CD4-positive, CD25-positive, alpha-beta regulatory T cell (primary cell): ENCODE data around the gene RAMP1. TPM values are rescaled to one million over a fixed set of nuclear protein-coding genes. Genes with fewer than 3 reads are reported as not detected.

ENCODE experiments used
- ATAC-seq, 2 donors: fragments of 150-1000 bp; cut with Tn5 transposase; one replicate each; pipeline ENCODE4 v1.10.0; 2021; ENCODE audit warnings: low read depth in 2 of 2, moderate number of reproducible peaks in 2 of 2, moderate library complexity in 1 of 2
- DNase-seq, 3 donors: peaks; one replicate each; pipeline versions ENCODE4 v3.0.0 to v3.0.0-alpha.2; 2012 to 2022; ENCODE audit warnings: mixed read lengths in 1 of 3
- H3K27ac ChIP-seq: one replicate; pipeline ENCODE4 v1.7.0; 2013; ENCODE audit warnings: mild to moderate bottlenecking, low read length; ENCODE audit not compliant: insufficient read depth, poor library complexity, severe bottlenecking
- H3K27me3 ChIP-seq: one replicate; pipeline ENCODE4 v1.7.0; 2013; ENCODE audit warnings: low read length; ENCODE audit not compliant: control insufficient read depth, insufficient read depth
- H3K36me3 ChIP-seq: one replicate; pipeline ENCODE4 v1.7.0; 2013; ENCODE audit warnings: mild to moderate bottlenecking, low read length, moderate library complexity; ENCODE audit not compliant: control insufficient read depth, insufficient read depth
- H3K4me1 ChIP-seq: 2 replicates; pipeline ENCODE4 v1.7.0; 2013; ENCODE audit warnings: mild to moderate bottlenecking, low read length; ENCODE audit not compliant: insufficient read depth, control insufficient read depth, poor library complexity, severe bottlenecking
- H3K4me3 ChIP-seq: one replicate; pipeline ENCODE4 v1.7.0; 2013; ENCODE audit warnings: low read depth, mild to moderate bottlenecking, low read length, moderate library complexity
- H3K9me3 ChIP-seq, 2 experiments: 1 replicate in 1 of 2; 2 replicates in 1 of 2; pipeline ENCODE4 v1.7.0; 2013; ENCODE audit warnings: low read length in 2 of 2, mild to moderate bottlenecking in 1 of 2, moderate library complexity in 1 of 2; ENCODE audit not compliant: control insufficient read depth in 2 of 2
- H3K27ac Mint-ChIP-seq, 3 donors: one replicate each; pipeline ENCODE4 v1.8.0; 2020 to 2022; ENCODE audit warnings: mild to moderate bottlenecking in 3 of 3, mixed read lengths in 3 of 3, moderate library complexity in 2 of 3
- H3K27me3 Mint-ChIP-seq: one replicate; pipeline ENCODE4 v1.8.0; 2022; ENCODE audit warnings: mild to moderate bottlenecking, mixed read lengths
- H3K36me3 Mint-ChIP-seq: one replicate; pipeline ENCODE4 v1.8.0; 2020; ENCODE audit warnings: mixed read lengths
- H3K4me1 Mint-ChIP-seq, 4 donors: one replicate each; pipeline ENCODE4 v1.8.0; 2020 to 2022; ENCODE audit warnings: mixed read lengths in 4 of 4, mild to moderate bottlenecking in 1 of 4
- H3K4me3 Mint-ChIP-seq, 4 donors: one replicate each; pipeline ENCODE4 v1.8.0; 2020 to 2022; ENCODE audit warnings: mild to moderate bottlenecking in 4 of 4, mixed read lengths in 4 of 4, moderate library complexity in 3 of 4
- H3K9me3 Mint-ChIP-seq, 7 donors: one replicate each; pipeline ENCODE4 v1.8.0; 2020 to 2022; ENCODE audit warnings: mixed read lengths in 7 of 7, mild to moderate bottlenecking in 3 of 7, moderate library complexity in 2 of 7
- polyA plus RNA-seq, 4 donors: library from polyadenylated mRNA; unstranded; fragments of 300-500 nt; fragmentation: Illumina TruSeq; gene quantifications; one replicate each; pipeline ENCODE4 v1.2.3, GENCODE V29; 2021
- total RNA-seq: library from RNA; stranded (reverse); gene quantifications from one replicate; pipeline ENCODE4 v1.2.3, GENCODE V29; 2022

The RAMP1 gene
- total and polyA plus RNA-seq, 5 donors from 2014 or later = 0.22 TPM; not detected in 4

- H3K27ac Mint-ChIP-seq = no peak overlapping the region
- H3K27ac ChIP-seq = no peak overlapping the region
- no peaks in the 10 kb centered on the region for H3K9me3 Mint-ChIP-seq
- DNase-seq = no peak
- no peaks in the 10 kb centered on the region for H3K4me1 Mint-ChIP-seq
- no peaks in the 10 kb centered on the region for H3K27me3 ChIP-seq
- no peaks in the 10 kb centered on the region for H3K4me1 ChIP-seq
- no peak for ATAC-seq
- no peak overlapping the region for H3K4me3 ChIP-seq
- H3K36me3 ChIP-seq = no peaks in the 10 kb centered on the region
- H3K4me3 Mint-ChIP-seq = no peak overlapping the region
- no peaks in the 10 kb centered on the region for H3K36me3 Mint-ChIP-seq
- no peaks in the 10 kb centered on the region for H3K9me3 ChIP-seq
- peaks cover 4% of the 10 kb centered on the region for H3K27me3 Mint-ChIP-seq
These were observed 20.7 kb downstream of the RAMP1 start for GRCh38 chr2:237879991-237880560.

DNA sequence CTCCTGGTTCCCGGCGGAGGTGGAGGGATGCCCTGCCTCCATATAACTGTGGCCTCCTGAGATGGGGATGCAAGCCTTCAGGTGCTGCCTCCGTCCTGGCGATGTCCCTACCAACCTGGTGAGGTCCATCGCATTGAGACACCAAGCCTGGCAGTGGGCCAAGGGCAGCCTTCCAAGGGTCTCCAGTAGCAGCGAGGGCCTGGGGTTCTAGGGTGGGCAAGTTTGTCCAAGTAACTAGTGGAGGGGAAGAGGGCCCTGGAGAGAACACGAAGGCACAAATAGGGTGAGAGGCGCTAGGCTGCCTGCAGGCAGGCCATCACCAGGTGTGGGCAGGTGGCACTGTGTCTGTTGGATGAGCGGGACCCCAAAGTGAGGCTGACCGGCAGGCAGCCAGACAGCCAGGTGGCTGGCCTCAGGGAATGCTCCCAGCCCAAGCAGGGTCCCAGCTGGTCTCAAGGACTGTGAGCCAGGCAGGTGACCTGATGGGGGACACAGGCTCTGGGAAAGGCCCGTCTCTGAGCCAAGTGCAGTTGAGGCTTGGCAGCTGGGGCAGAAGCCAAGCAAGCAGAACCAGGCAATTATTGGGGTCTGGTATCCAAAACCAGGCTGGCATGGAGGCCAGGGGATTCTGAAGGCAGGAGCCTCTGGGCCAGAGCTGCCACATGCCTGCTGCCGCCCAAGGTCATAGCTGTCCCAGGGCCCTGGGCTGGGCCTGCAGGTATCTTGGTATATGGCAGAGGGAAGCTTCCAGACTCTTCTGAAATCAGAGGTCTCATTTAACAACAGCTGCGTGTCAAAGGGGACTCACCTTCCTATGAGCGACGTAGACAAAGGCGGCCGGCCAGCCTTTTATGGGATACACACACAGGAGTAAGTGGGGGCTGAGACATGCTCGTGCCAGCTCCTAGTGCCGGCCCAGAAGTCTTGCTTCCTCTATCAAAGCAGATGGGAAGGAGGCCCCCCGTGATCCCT lies 23.4 kb downstream of the RAMP1 start:
- Mint-ChIP-seq H3K4me3 (no peak overlapping the region), H3K27ac (no peak overlapping the region), H3K9me3 (no peaks in the 10 kb centered on the region), H3K4me1 (no peaks in the 10 kb centered on the region), H3K27me3 (peaks cover 4% of the 10 kb centered on the region), H3K36me3 (no peaks in the 10 kb centered on the region)
- no peak overlapping the region for H3K27ac ChIP-seq
- H3K9me3 ChIP-seq = no peaks in the 10 kb centered on the region
- DNase-seq (no peak), ATAC-seq (no peak)
- no peaks in the 10 kb centered on the region for H3K4me1 ChIP-seq
- no peaks in the 10 kb centered on the region for H3K36me3 ChIP-seq
- H3K27me3 ChIP-seq = no peaks in the 10 kb centered on the region
- H3K4me3 ChIP-seq = no peak overlapping the region

GRCh38 chr2:237883951-237884446 lies 24.6 kb downstream of the RAMP1 start:
- Mint-ChIP-seq H3K27ac (no peak overlapping the region), H3K9me3 (no peaks in the 10 kb centered on the region)
- ATAC-seq = no peak

GRCh38 chr2:237884681-237885080 lies 25.3 kb downstream of the RAMP1 start:
- DNase-seq (no peak), ATAC-seq (no peak)
- H3K36me3 Mint-ChIP-seq = no peaks in the 10 kb centered on the region
- H3K9me3 Mint-ChIP-seq = no peaks in the 10 kb centered on the region
- H3K27ac Mint-ChIP-seq = no peak overlapping the region
- H3K27me3 Mint-ChIP-seq = no peaks in the 10 kb centered on the region
- no peaks in the 10 kb centered on the region for H3K4me1 Mint-ChIP-seq
- H3K36me3 ChIP-seq = no peaks in the 10 kb centered on the region
- no peaks in the 10 kb centered on the region for H3K9me3 ChIP-seq
- no peak overlapping the region for H3K27ac ChIP-seq
- H3K4me3 ChIP-seq = no peak overlapping the region
- H3K4me3 Mint-ChIP-seq = no peak overlapping the region
- no peaks in the 10 kb centered on the region for H3K4me1 ChIP-seq
- H3K27me3 ChIP-seq = no peaks in the 10 kb centered on the region

More at GRCh38 chr2:237883951-237884446, 24.6 kb downstream of the RAMP1 start:
- no peak for DNase-seq
- H3K4me1 Mint-ChIP-seq = no peaks in the 10 kb centered on the region
- Histone ChIP-seq H3K27ac (no peak overlapping the region), H3K4me3 (no peak overlapping the region), H3K27me3 (no peaks in the 10 kb centered on the region), H3K36me3 (no peaks in the 10 kb centered on the region), H3K9me3 (no peaks in the 10 kb centered on the region), H3K4me1 (no peaks in the 10 kb centered on the region)
- H3K4me3 Mint-ChIP-seq = no peak overlapping the region
- H3K27me3 Mint-ChIP-seq = peaks cover under 1% of the 10 kb centered on the region
- no peaks in the 10 kb centered on the region for H3K36me3 Mint-ChIP-seq

DNA sequence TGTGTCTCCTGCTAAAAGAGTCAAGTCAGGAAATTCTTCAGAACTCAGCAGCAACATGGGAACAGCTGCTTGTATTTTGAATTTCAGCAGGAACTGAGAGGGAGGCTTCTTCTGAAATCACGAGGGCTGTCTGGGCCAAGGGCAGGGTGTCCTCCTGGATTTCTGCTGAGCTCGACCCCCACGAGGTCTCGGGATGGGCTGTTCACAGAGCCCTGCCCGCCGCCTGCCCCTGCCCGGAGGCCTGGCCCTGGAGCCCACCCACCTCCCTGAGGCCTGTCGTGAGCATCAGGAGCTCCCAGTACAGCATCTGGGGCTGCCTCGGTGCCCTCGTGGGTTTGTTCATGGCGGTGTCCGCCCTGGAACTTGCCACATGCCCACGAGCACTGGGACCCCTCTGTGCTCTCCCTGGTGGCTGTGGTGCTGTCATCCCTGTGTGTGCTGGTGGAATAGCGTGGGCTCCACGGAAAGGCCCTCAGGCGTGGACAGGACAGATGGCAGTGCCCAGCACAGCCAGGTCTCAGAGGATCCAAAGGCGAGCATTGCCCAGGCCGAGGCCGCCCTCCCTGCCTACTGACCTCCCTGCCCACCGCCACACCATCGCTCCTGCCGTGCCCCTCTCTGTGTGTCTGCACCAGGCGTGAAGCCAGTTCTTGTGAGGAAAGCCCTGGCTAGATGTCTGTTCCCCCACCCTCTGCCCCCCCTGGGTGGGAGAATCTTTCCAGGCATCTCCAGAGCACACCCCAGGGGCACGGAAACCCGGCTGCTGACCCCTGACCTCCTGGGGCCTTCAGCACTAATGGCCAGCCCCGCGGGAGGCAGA lies 25.9 kb downstream of the RAMP1 start:
- Histone ChIP-seq H3K4me3 (no peak overlapping the region), H3K27ac (no peak overlapping the region), H3K27me3 (no peaks in the 10 kb centered on the region), H3K4me1 (no peaks in the 10 kb centered on the region), H3K9me3 (no peaks in the 10 kb centered on the region), H3K36me3 (no peaks in the 10 kb centered on the region)
- H3K9me3 Mint-ChIP-seq = no peaks in the 10 kb centered on the region
- DNase-seq (no peak), ATAC-seq (no peak)
- no peaks in the 10 kb centered on the region for H3K36me3 Mint-ChIP-seq
- H3K4me1 Mint-ChIP-seq = no peaks in the 10 kb centered on the region
- no peak overlapping the region for H3K27ac Mint-ChIP-seq
- H3K4me3 Mint-ChIP-seq = no peak overlapping the region
- H3K27me3 Mint-ChIP-seq = no peaks in the 10 kb centered on the region

- H3K36me3 Mint-ChIP-seq = no peaks in the 10 kb centered on the region
- H3K4me1 ChIP-seq = no peaks in the 10 kb centered on the region
- H3K36me3 ChIP-seq = no peaks in the 10 kb centered on the region
These were observed 26.7 kb downstream of the RAMP1 start for GRCh38 chr2:237885931-237886684.

More at GRCh38 chr2:237885931-237886684, 26.7 kb downstream of the RAMP1 start:
- H3K27ac ChIP-seq = no peak overlapping the region
- H3K4me3 ChIP-seq = no peak overlapping the region
- no peaks in the 10 kb centered on the region for H3K9me3 Mint-ChIP-seq
- no peaks in the 10 kb centered on the region for H3K4me1 Mint-ChIP-seq
- no peak for DNase-seq
- H3K4me3 Mint-ChIP-seq = no peak overlapping the region
- no peak for ATAC-seq
- no peaks in the 10 kb centered on the region for H3K9me3 ChIP-seq
- no peak overlapping the region for H3K27ac Mint-ChIP-seq
- H3K27me3 Mint-ChIP-seq = no peaks in the 10 kb centered on the region
- H3K27me3 ChIP-seq = no peaks in the 10 kb centered on the region
